ENCODE measurements around the gene SUPT7L.
A peak's percentile ranks its signal among the peaks of the same experiment; 100 is the strongest.
"Not testable (repeated sequence)": the region's sequence is repeated elsewhere in the genome, so short reads cannot be mapped to it uniquely, and the experiment has no call there.

Gene SUPT7L

GRCh38 chr2:27634291-27634690 lies 29.1 kb downstream of the SUPT7L start:
- no peak for DNase-seq

DNA sequence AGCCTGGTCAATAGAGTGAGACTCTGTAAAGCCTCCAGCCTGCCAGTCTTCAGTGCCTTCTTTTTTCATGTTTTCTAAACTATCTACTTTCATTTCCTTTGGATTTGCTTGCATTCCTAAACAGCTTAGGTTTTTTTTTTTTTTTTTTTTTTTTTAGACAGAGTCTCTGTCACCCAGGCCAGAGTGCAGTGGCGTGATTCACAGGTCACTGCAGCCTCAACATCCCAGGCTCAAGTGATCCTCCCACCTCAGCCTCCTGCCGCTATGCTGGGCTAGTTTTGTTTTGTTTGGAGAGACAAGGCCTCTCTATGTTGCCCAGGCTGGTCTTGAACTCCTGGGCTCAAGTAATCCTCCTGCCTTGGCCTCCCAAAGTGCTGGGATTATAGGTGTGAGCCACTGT lies 33.2 kb downstream of the SUPT7L start:
- DNase-seq = not testable (repeated sequence)

DNA sequence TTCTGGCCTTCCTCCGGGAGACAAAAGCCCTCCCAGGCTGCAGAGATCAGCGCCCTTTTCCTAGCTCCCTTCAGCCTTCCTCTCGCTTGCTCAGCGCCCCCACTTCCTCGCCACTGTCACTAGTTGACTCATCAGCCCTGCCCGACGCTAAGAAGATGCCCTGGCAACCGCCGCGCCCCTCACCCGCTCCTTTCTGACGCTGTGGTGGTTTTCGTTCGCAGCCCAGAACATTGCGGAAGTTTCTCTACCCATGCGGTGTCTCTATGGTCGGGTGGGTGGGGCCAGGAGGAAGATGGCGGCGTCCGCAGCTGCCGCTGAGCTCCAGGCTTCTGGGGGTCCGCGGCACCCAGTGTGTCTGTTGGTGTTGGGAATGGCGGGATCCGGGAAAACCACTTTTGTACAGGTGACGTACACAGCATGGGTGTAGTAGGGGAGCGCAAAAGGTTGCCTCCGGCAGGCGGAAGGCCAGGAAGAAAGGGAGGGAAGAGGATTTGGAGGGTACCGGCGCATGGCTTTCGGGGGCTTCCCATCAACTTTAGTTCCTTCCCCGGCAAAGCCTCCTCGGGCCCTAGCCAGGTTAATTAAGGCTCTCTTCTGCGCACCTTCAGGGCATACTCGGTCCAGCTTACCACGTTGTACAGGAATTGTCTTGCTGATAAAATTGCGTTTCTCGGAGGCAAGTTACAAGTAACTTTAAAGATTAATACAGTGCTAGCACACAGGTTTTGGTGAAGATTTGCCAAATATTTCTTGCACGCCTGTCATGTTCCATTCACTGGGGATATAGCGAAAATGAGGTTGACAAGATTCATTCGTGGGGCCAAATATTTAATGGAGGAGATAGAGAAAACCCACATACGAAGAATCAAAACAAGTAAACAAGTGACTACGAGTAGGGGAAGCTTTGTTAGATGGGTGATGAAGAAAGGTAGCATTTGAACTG lies 34.4 kb downstream of the SUPT7L start, which contains the start of the genes CCDC121 and GPN1:
CCDC121 (minus strand) TSS at position 246 of the 943 bp plus-strand sequence. CDS start 1,213 bp downstream, outside the sequence.
GPN1 (plus strand) TSS at position 284 of the 943 bp plus-strand sequence; CDS start at position 293, 9 bp downstream.
- DNase-seq = peak; percentile 95

DNA sequence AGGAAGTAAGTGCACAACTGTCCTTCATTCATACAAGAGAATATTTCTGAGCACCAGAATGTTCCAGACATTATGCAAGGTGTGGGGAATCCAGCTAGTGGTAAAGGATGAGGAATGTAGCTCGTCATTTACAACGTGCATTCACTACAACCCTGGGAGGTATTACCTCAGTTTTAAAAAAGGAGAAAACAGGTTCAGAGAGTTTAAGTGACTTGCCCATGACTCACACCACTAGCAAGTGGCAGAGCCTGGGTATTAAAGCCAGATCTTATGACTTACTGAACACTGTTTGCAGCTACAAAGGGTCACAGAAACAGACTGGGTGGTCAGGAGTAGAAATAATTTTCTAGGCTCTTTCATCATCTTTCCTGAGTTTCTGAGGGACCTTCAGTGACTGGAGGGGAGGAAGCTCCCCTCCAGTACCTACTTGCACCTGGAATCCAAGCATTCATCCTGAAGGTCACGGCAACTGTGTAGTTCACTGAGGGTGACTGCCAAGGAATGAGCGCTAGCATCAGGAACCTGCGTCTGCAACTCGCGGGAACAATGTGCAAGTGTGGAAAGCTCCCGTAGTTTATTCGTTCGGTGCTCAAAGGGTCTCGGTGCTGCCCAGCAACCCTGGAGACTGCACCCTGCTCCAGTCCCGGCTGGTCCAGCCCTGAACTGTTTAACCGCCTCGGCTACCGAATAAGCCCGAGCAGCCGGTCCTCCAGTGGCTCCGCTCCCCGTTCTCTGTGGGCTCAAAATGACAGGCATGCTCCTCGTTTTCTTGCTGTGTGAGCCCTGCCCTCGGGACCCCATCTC lies 35.2 kb downstream of the SUPT7L start:
- peak; percentile 90 for DNase-seq

DNA sequence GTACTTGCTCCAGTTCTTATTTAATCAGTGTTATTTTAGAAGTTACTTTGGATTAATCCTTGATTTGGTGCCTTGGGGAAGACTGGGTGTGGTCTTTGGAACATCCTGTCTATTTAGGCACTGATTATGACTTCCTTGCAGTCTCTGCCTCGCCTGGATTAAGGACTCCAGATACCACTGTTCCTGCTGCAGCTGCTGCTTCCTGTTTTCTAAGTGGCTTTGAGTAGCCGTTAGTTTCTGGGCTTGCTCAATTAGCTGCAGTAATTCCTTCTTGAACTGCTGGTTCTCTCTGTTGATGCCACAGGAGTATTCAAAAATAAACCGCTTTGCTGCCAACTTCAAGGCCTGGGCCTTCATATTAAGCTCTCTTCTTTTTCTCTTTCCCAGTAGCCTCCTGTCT lies 36.5 kb downstream of the SUPT7L start:
- peak; percentile 37 for DNase-seq

DNA sequence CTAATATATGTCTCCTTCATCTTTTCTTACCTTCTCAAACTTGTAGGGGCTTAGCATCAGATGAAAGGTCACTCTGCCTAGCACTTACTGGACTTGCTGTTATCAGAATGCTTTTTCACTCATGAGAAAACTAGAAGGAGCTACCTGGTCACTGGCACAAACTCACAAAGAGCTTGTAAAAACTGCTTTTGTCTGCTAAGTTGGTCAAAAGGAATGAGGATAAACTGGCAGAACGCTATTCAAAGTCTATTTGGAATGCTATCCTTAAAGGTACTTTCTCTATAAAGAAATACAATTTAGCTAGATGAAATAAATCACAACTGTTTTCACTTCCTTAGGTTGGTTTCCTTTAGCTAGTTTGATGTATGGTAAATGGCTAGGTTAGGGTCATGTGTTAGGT lies 37.1 kb downstream of the SUPT7L start:
- DNase-seq = not testable (repeated sequence)

DNA sequence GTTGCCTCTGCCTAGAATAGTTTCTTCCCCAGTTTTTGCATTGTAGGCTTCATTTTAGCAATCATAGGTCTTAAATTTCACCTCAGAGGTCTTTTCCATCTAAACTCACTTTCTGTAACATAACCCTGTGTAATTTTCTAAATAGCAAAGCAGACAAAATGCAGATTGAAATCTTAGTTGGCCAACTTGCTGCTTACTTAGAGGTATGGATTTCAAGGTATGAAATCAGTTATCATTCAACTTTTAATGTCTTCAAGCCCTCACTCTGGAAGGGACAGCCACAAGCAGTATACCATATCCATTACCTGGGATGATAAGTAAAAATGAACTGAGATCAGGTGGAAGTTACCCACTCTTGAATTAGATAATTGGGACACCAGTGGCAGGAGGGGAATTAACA lies 38.5 kb downstream of the SUPT7L start:
- DNase-seq = no peak

- DNase-seq = peak; percentile 65
Measured at GRCh38 chr2:27622921-27623384, 40.5 kb downstream of the SUPT7L start.

DNA sequence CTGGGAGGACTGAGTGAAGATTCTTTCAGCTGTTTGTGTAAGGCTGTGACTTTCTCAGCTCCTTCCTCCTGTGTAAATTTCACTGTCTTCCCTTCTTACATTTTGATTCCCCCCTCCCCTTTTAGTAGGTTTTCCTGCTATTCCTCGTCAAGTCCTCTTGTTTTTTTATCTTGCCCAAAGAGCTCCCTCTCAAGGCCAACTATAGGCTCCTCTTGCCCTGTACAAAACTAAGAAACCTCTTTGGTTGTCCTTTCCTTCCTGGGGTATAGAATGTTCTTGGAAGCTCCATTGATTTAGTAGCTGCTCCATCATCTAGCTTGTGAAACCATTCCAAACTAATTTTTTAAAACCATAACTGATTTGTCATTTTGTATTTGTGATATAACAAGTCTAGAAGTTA lies 41.9 kb downstream of the SUPT7L start:
- no peak for DNase-seq

DNA sequence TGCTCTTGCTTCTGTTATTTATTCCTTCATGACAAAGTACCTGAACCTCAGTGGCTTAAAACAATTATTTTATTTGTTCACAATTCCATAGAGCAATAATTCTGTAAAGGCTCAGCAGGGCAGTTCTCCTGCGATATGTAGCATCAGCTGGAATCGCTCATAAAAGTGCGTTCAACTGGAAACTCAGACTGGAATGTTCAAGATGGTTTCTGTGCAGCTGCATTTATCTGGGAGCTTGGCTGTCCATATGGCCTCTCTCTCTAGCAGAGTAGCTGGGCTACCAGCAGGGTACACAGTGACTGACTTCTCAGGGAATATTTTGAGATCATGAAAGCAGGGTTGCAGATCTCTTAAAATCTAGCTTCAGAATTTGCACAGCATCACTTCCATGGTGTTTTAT lies 48.1 kb downstream of the SUPT7L start:
- no peak for DNase-seq

GRCh38 chr2:27613985-27614384 lies 49.4 kb downstream of the SUPT7L start:
- DNase-seq = no peak

- DNase-seq = no peak
Measured at GRCh38 chr2:27606611-27607010, 56.8 kb downstream of the SUPT7L start.

All from HCEC 1CT (cell line).